SH-SY5Y (cell line): ENCODE data around the gene NSD2.

Experiments
- GATA2 ChIP-seq: IDR thresholded peaks from 2 replicates; pipeline ENCODE4 v1.6.1; 2011; ENCODE audit warnings: mild to moderate bottlenecking, low read depth, low read length
- GATA3 ChIP-seq: IDR thresholded peaks from 2 replicates; pipeline ENCODE4 v1.6.1; 2011; ENCODE audit warnings: low read depth, mild to moderate bottlenecking, low read length, moderate library complexity

GRCh38 chr4:1852904-1853623 is 18.1 kb upstream of the NSD2 start:
- TF ChIP-seq GATA2 (no peak), GATA3 (no peak)
